HCEC 1CT (cell line): ENCODE measurements around the gene SCYL1.
"Not testable (repeated sequence)": the region's sequence is repeated elsewhere in the genome, so short reads cannot be mapped to it uniquely, and the experiment has no call there.

Source experiments
- DNase-seq: peaks from one replicate; pipeline ENCODE4 v3.0.0-alpha.2; 2017

Gene SCYL1

GRCh38 chr11:65555693-65556231 lies 30.9 kb downstream of the SCYL1 start:
- DNase-seq, result peak; percentile 73

- DNase-seq, result no peak
Measured at GRCh38 chr11:65556470-65557279, 31.8 kb downstream of the SCYL1 start.

DNA sequence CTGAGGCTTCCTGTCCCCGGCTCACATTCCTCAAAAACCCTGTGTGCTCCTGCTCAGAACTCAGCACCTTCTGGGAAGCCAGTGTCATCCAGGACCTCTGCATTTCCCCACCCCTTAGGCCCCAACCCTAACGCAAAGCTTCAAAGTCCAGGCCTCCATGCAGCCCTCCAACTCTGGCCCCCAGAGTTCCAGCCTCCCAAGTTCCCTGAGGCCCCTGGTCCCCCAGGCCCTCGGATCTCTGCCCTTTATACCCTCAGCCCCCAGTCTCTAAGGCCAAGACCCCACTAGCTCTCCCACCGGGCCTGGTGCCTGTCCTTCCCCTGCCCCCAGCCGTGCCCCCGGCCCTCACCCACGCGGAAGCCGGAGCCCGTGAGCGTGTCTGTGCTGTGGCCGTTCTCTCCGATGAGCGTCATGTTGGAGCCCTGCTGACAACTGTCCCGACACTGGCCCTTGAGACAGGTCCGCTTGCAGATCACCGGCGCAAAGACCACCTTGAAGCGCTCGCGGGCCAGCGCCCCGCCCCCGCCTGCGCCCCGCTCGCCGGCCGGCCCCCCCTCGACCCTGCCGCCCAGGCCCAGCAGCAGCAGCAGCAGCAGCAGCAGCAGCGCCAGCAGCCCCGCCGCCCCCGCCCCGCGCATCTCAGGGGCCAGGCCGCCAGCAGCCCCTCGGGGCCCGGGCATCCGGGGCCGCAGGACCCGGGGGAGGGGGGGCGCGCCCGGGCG lies 32.6 kb downstream of the SCYL1 start:
- DNase-seq, result no peak

- peak; percentile 70 for DNase-seq
Measured at GRCh38 chr11:65558002-65558929, 33.4 kb downstream of the SCYL1 start, which contains the start of gene LTBP3. Gene LTBP3 (minus strand): TSS chr11:65558359. CDS start chr11:65557959, 400 bp downstream.

- DNase-seq, result no peak
Measured at GRCh38 chr11:65558930-65559509, 34.1 kb downstream of the SCYL1 start.

DNA sequence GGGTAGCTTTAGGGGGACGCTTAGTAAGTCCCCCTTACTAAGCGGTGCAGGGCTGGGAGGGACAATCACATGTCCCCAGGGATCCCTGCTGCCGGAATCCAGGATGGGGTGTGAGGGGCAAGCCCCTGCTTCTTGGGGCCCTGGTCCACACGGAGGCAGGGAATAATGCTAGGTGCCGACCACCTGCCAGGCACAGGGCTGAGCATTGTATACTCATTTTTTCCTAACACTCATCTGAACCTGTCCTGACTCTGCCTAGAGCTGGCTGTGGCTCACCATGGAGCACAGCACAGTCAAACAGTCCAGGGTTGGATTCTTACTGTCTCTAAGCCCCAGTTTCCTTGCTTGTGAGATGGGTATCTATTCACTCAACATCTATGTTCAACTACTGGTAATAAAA lies 34.7 kb downstream of the SCYL1 start:
- no peak for DNase-seq

DNA sequence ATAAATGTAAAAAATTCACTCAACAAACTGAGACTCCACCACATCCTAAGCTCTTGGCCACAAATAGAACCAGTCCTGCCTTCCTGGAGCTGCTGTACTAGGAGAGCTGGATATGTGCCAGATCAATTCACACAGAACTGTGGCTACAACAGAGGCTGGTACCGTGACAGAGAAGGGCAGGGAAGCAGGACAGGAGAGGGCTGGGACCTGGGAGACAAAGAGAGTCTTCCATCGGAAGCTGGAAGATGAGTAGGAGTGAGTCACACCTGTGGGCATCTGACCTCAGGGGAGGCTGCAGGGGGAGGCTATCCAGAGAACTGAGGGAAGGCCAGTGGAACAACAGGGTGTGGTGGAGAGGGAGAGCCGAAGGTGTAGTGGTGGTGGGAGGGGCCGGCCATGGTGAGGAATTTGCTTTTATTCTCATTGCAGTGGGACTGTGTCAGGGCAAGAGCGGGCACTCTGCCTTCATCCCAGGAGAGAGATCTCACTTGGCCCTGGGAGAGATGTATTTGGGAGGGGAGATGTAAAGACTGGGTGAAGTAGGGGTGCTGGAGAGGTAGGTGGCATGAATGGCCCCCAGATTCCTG lies 35.2 kb downstream of the SCYL1 start:
- peak; percentile 50 for DNase-seq

DNA sequence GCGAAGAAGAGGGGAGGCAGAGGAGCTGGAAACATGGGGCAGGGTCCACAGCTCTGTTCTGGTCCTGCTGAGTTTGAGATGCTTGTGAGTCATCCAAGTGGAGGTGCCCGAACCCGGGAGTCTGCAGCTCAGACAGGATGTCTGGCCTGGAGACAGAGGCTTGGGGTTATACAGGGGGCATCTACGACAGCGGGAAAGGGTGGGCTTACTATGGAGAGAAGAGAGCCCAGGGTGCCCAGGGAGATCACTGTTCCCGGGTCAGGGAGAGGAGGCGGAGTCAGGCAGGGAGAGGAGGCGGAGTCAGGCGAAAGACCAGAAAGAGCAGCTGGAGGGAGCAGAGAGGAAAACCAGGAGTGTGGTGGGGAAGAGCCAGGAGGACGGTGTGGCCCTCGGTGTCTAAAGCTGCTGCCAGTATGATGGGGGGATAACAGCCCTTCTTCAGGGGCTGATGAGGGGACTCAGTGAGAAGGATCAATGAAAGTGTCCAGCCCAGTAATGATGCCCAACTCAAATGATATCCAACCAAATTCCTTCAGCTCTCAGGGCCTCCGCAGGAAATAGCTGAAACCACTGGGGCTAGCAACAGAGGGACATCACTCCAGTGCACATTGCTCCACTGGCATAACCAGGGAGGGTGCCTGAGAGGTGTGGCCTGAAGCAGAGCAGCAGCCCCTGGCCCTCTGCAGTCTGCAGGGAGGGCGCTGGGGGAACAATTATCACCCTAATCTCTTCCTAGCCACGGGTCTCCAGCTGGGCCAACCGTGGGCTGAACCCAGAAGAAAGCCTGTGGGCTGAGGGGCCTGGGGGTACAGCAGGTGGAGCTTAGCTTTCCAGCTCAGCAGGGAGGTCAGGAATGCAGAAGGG lies 35.9 kb downstream of the SCYL1 start:
- DNase-seq, result peak; percentile 43

DNA sequence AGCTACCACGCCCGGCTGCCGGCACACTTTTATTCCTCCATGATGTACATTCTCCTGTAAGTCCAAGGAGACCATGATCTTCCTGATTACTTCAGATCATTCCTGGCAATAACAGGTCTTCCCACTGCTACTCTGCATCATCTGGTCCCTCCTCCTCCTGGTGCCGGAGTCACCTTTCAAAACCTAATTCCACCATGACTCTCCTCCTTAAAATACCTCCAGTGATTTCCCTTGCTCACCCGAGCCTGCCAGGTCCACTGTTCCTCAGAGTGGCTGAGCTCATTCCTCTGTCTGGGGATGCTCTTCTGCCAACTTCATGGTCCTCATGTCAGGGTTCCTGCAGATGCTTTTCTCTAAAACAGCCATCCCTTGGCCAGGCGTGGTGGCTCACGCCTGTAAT lies 37.1 kb downstream of the SCYL1 start:
- no peak for DNase-seq

GRCh38 chr11:65562788-65563187 lies 37.9 kb downstream of the SCYL1 start:
- DNase-seq, result no peak

DNA sequence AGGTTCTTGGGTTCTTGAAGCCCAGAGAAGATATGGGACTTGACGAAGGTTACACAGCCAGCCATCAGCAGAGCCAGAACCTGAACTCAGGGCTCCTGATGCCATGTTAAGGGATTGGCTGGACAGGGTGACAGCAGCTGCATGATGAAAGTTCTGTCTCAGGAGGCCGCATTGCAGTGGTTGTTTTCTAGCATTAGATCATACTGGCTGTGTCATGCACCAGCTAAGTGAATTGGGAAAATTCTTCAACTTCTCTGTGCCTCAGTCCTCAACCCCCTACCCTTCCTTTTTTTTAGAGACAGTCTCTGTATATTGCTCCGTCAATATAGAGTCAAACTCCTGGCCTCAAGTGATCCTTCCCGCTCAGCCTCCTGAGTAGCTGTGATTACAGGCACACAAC lies 38.7 kb downstream of the SCYL1 start:
- no peak for DNase-seq

DNA sequence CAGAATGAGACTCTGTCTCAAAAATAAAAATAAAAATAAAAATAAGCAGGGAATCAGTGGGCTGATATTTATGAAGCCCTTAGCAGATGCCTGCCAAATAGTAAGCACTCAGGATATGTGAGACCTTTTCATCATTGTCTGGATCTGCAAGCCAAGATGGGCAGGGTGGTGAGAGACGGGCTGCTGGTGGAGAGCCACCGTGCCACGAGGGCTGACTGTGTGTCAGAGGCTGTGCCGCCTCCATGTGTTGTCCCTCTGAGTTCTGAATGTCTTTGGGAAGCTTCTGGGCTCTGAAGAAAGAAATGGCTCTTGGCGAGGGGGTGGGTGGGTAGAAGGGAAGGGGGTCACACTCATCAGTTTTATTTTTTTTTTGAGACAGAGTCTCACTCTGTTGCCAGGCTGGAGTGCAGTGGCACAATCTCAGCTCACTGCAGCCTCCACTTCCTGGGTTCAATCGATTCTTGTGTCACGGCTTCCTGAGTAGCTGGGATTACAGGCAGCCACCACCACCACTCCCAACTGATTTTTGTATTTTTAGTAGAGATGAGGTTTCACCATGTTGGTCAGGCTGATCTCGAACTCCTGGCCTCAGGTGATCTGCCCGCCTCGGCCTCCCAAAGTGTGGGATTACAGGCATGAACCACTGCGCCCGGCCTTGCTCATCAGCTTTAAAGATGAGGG lies 40.1 kb downstream of the SCYL1 start:
- not testable (repeated sequence) for DNase-seq

GRCh38 chr11:65565624-65566453 lies 41.0 kb downstream of the SCYL1 start:
- no peak for DNase-seq

GRCh38 chr11:65569164-65569972 lies 44.5 kb downstream of the SCYL1 start:
- DNase-seq, result no peak

DNA sequence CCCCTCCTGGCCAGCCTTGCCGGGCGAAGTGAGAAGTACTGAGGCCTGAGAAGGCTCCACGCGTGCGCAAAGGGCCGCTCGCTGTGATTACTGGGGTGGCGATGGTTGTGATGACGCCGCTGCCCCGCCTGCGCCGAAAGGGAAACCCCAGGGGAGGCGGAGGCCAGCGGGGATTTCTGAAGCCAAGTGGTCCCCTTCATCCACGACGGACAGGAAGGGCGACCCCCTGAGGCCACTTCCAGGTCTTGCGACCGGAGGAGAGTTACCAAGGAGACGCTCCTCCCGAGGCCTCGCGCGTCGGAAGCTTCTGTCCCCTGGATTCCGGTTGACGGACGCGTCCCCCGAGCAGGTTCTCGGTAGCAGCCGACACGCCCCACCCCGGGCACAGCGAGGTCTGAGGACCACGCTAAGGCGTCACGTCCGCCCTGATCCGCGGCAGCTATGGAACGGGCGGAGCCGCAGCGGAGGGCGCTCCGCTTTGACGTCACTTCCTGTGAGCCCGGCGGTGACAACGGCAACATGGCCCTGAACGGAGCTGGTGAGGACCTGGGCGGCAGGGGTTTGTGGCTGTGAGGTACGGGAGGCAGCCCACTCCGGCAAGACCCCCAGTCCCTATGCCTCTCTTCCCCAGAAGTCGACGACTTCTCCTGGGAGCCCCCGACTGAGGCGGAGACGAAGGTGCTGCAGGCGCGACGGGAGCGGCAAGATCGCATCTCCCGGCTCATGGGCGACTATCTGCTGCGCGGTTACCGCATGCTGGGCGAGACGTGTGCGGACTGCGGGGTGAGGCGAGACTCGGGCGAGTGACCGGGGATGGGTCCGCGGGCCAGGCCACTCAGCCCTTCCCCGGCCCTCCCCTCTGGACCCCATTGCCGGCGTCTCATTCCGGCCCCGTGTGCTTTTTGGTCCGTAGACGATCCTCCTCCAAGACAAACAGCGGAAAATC lies 45.4 kb downstream of the SCYL1 start, which contains the start of gene ZNRD2:
ZNRD2 (plus strand) TSS at position 505 of the 946 bp plus-strand sequence; CDS start at position 520, 15 bp downstream.
- peak; percentile 98 for DNase-seq

DNA sequence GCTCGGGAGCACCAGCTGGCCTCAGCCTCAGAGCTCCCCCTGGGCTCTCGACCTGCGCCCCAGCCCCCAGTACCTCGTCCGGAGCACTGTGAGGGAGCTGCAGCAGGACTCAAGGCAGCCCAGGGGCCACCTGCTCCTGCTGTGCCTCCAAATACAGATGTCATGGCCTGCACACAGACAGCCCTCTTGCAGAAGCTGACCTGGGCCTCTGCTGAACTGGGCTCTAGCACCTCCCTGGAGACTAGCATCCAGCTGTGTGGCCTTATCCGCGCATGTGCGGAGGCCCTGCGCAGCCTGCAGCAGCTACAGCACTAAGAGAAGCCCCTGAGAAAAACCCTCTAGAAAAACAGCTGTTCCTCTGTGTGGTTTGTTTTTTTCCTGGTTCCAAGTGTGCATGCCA lies 46.5 kb downstream of the SCYL1 start:
- DNase-seq, result no peak

DNA sequence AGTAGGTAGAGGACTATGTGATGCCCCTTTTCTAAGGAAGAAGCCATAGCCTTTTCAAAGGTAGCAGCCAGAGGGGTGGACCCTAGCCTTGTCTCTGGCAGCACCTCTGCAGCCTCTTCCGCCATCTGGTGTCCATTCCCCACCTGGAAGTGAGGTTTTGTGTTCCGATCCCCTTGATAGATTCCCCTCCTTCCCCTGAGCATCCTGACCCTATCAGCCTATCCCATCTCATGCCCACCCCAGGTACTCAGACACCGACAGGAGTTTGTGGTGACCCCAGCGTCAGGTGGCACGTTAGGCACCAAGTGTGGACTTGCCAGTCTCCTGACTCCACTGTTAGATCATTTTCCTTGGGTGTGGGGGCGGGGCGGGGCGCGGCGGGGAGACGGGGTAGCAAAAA lies 47.1 kb downstream of the SCYL1 start:
- DNase-seq, result peak; percentile 33
